ENCODE results near the gene SNX13.
"Not testable (repeated sequence)": the region's sequence is repeated elsewhere in the genome, so short reads cannot be mapped to it uniquely, and the experiment has no call there.

The SNX13 gene

DNA sequence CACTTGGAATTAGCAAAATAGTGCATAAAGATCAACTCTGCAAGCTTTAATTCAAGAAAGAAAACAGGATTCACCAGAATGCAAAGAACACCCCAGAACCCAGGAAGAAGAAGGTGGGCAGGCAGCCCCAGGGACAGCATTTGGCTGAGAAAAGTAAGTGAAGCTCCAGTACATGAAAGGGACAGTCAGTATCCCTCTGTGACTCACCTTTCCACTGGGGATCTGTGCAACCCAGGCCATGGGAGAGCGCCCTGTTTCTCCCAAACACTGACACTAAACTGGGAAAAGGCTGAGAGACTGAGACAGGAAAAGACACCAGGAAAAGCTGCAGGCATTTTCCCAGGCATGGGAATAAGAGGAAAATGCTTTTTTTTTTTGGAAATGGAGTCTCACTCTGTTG lies 28.2 kb downstream of the SNX13 start:
- DNase-seq = no peak

DNA sequence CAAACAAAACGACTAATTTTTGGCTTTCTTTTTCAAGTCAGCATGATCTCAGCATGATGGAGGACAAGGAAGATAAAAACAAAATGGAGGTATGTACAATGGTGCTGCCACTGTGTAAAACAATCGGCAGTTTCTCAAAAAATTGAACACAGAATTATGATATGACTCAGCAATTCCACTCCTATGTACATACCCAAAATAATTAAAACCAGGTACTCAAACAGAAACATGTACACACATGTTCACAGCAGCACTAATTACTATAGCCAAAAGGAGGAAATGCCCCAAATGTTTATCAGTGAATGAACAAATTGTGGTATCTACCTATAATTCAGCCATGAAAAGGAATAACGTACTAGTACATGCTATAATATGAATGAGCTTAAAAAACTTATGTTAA lies 29.9 kb downstream of the SNX13 start:
- no peak for DNase-seq

DNA sequence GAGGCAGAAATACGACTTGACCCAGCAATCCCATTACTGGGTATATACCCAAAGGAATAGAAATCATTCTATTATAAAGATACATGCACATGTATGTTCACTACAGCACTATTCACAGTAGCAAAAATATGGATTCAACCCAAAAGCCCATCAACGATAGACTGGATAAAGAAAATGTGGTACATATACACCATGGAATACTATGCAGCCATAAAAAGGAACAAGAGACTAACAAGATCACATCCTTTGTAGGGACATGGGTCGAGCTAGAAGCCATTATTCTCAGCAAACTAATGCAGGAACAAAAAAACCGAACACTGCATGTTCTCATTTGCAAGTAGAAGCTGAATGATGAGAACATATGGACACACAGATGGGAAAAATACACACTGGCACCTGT lies 31.0 kb downstream of the SNX13 start:
- not testable (repeated sequence) for DNase-seq

DNA sequence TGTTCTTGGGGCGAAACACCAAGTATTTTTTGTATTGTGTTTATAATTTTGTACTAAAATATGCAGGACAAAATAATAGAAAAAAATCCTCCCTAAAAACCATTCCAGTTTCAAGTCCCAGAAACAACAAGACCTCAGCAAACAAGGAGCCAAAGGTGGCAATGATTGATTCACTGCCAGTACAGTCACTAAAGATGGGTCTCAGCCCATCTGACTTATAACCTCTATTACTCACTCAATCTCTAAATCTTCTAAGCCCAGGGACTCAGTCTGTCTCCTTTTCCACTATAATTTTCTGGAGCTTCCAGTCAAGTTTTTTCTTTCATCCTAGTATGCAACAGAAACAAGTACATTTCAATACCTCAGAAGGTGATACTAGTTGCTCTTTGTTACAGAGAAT lies 33.3 kb downstream of the SNX13 start:
- DNase-seq = no peak

DNA sequence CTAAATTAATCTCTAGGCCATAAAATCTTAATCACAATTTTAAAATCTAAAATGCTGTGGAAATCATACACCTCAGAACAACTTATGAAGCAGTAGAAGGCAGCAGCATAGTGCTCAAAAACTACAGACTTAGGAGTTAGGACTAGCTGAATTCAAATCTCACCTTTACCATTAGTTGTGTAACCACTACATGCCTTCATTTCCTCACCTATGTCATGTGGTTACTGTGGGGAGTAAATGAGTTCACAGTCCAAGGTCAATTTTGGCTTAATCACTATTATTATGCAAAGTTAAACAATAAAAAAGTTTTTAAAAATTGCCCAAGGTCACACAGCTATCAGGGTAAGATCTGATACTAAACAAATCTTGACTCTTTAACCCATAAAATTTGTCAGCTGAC lies 37.0 kb downstream of the SNX13 start:
- DNase-seq = no peak

DNA sequence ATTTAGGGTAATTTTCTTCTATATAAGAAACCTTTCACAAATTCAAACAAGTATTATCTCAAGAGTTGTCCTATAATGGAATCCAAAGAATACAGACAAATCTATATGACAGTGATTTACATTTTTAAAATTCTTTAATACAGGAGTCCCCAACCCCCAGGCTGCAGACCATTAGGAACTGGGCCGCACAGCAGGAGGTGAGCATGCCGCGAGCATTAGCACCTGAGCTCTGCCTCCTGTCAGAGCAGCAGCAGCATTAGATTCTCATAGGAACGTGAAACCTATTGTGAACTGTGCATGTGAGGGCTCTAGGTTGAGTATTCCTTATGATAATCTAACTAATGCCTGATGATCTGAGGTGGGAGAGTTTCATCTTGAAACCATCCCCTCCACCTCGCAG lies 37.7 kb downstream of the SNX13 start:
- no peak for DNase-seq

DNA sequence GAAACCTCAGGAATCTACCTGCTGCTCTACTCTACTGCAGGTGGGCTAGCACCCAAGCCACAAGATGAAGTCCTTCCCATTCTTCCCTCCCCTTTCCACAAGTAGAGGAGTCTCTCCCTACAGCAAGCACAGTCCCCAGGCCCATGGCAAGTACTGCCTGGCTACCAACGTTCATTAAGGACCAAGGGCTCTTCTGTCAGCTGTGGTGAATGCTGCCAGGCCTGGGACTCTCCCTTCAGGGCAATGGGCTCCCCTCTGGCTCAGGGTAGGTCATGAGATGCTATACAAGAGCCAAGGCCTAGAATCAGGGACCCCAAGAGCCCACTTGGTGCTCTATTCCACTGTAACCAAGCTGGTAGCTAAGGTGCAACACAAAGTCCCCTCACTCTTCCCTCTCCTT lies 39.8 kb downstream of the SNX13 start:
- DNase-seq = no peak

DNA sequence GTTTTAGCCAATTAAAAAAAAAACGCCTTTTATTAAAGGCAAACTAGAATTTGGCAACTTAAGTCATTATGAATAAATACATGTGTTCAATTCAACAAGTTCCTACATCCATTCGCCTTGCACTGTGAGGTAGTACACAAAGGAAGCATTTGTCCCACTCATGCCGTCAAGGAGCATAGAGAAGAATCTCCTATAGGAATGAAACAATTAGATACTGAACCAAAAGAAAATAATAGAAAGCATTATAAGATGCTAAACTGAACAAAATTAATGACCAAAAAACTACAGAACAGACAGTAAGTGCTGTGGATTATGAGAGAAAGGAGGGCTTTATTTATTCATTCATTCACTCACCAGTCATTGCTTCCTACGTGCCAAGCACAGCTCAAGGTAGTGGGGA lies 42.2 kb downstream of the SNX13 start:
- DNase-seq = no peak

DNA sequence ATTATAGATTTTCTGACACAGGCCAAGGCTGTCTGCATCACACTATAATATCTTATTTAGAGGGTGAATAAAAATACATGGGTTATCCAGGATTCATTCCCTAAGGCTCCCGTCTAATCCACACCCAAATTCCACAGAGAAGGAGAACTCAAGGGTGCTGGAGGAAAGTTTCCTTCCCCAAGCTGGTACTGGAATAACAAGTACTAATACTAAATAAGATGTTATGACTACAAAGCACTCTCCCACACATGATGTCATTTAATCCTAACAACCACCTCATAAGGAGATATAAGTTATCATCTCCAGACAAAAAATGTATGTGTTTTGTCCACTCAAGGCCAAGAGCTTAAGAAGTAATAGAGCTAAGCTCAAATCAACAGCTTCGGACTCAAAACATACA lies 53.0 kb downstream of the SNX13 start:
- no peak for DNase-seq

DNA sequence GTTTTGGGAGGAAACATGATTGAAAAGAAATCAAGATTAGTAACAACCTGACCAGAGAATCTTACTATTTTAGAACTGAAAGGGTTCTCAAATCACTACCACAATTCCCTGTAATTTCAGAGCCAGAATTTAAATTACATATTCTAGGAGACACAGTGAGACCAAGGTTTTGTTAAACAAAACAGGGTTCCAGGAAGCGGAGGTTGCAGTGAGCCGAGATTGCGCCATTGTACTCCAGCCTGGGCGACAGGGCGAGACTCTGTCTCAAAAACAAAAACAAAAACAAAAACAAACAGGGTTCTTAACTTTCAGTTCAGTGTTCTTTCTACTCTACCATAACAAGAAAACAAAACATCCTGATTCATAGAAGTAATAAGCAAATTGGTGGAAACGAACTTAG lies 57.6 kb downstream of the SNX13 start:
- DNase-seq = no peak

DNA sequence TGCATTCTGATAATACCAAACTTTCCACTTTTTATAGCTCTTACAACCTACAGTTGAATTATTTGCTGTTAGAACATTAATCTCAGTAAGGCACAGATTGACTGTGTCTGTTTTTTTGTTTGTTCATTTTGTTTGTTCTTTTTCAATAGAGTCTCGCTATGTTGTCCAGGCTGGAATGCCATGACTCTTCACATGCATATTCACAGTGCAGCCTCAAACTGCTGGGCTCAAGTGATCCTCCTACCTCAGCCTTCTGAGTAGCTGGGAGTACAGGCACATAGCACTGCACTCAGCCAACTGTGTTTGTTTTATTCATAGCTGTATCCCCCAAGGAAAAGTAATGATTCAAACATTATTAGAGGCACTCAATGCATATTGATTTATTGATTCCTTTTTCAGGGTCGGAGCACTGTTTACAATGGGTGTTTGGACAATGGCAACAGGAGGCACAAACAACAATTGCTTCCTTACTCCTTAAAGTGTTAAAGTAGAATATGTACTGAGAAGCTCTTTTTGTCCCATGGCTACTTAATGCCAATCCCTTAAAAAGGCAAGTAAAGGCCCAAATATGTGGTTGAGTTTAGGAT lies 61.1 kb downstream of the SNX13 start:
- no peak for DNase-seq

DNA sequence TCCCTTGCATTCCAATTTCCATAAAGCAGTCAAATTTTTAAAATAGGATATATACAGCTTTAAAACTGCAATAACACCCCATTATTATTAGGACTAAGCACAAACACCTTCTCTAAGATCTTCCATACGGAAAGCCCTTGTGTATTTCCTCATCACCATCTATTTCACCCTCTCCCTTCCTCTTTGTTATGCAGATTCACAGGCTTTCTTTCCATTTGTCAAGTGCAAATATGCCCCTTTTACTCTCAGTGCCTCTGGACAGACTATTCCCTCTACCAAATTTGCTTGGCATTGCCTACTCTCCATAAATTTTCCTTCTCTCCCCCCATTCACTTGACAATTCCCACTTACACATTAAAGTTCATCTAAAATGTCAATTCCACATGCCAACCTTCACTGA lies 61.7 kb downstream of the SNX13 start:
- DNase-seq = no peak

DNA sequence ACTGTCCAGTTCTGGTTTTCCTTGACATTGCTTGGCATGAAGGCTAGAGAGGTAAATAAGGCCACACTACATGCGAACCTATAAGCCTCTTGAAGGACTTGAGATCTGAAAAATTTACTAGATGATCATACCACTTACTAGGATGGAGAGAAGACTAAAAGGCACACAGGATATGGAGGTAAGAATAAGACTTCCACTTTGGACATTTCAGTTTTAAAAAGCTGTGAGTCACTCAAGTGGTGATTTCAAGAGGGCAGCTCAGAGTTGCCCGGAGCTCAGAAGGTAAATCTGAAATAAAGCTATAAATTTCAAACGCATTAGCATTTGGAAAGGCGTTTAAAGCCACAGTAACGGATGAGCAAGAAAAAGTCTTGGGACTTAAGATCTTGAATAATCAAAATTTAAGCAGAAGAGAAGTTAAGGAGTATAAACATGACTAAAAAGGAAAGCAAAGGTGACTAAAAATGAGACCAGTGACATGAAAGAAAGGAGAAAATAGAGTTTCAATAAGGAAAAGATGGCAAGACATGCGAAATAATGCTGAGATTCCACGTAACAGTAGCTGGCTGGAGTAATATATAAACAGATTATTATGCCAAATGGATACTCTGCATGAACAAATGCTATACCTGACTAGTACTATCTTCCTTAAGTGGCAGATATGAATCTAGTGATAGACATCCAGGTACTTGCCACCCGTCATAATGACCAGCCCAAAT lies 68.3 kb downstream of the SNX13 start:
- DNase-seq = no peak

DNA sequence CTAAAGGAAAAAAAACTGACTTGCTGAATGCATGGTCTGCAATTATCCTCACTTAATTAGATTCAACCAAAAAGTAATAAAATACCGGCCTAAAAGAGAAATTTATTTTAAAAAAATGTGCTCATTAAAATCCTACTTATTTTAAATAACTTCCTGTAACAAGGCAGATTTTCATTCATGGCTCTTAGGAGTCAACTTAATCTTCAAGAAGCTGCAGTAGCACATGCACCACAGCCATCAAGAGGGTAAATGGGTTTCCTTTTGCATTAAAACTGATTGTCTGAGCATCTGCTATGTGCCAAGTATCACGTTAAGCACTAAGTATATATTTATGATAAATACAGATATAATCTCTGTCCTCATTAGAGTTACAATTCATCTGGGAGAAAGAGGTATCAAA lies 69.9 kb downstream of the SNX13 start:
- DNase-seq = no peak

DNA sequence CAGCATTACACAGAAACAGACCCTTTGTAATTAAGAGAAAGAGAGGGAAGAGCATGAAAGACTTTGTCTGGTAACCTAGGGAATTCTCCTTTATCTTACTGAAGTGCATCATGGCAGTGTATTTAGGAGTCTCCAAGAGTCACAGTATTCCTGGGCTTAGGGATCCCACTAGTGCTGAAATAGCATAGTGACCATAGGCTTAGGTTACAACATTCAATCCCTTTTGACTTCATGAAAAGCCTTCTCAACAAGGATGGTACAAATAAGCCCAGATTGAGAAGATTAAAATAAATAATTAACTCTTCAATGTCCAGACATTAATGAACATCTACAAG lies 76.5 kb downstream of the SNX13 start:
- DNase-seq = no peak

DNA sequence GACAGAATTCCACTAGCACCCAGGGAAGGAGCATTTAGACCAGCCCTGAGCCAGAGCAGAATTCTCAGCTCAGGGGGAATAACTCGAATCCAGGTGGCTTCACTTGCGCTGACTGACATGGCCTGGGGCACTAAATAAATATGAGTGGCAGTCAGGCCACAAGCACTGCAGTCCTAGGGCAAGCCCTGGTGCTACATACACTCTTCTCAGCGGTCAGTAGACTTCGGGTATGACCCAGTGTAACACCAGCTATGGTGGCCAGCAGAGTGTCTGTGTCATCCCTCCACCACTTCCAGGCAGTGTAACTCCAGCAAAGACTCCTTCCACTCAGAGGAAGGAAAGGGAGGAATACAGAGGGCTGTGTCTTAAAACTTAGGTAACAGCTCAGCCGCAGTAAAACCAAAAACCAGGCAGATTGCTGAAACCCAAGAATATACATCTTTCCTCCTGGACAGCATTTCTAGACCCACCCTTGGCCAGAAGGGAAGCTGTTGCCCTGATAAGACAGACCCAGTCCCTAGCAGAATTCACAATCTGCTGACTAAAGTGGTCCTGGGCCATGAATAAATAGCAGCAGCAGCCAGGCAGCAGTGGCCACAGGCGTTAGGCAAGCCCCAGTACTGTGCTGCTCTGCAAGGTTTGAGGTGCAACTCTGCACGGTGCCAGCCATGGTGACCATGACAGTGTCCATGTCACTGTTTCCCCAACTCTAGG lies 77.0 kb downstream of the SNX13 start:
- DNase-seq = no peak

DNA sequence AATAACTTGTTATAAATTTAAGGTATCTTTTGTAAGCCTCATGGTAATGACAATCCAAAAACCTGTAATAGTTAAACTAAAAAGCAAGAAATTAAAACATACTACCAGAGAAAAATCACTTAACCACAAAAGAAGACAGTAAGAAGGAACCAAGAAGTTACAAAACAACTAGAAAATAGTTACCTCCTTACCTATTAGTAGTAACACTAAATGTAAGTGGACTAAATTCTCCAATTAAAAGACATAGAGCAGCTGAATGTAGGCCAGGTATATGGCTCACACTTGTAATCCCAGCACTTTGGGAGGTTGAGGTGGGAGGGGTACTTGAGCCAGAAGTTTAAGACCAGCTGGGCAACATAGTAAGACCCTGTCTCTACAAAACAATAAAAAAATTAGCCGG lies 84.0 kb downstream of the SNX13 start:
- DNase-seq = no peak

DNA sequence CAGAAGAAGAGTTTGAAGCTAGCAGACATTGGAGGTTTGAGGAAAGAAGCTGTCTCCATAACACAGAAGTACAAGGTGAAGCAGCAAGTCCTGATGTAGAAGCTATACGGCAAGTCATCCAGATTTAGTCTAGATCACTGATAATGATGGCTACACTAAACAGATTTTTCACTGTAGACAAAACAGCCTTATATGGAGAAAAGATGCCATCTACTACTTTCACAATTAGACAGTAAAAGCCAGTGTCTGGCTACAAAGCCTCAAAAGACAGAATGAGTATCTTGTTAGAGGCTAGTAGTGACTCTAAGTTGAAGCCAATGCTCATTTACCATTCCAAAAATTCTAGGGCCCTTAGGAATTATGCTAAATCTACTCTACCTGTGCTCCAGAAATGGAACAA lies 85.1 kb downstream of the SNX13 start:
- DNase-seq = no peak

DNA sequence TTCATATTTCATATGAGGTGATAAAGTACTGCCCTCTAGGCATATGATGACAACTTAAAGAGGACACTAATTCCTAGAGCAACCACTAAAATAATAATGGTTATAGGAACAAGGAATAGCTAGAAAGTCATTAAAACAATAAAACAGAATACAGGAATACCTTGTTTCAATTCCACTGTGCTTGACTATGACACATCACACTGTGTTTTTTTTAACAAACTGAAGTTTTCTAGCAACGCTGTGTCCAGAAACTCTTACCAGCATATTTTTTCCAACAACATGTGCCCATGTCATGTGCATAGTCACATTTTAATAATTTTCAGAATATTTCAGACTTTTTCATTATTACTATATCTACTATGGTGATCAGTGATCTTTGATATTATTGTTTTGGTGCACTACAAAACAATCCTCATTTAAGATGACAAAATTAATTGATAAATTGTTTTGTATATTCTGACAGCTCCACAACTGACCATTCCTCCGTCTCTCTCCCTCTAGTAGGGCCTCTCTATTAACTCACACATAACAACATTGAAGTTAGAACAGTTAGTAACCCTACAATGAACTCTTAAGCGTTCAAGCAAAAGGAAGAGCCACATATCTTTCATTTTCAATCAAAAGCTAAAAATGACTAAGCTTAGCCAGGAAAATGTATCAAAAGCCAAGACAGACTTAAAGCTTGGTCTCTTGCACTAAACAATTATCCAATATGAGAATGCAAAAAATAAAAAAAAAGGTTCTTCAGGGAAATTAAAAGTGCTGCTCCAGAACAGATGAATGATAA lies 85.8 kb downstream of the SNX13 start:
- DNase-seq = no peak

DNA sequence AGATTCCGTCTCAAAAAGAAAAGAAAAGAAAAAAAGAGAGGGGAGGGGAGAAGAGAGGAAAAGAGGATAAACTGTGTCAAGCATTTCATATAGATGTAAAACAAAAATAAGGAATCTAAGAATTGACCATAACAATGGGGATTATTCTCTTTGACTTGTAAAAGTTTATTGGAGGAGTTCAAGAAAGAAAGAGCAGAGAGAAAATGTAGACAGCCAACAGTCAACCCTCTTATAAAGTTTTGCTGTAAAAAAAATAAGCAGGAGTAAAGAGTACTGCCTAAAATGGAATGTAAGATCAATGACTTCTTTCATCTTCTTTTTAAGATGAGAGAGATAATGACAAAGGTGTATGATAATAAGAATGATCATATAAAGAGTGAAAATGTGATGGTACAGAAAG lies 87.9 kb downstream of the SNX13 start:
- DNase-seq = no peak

DNA sequence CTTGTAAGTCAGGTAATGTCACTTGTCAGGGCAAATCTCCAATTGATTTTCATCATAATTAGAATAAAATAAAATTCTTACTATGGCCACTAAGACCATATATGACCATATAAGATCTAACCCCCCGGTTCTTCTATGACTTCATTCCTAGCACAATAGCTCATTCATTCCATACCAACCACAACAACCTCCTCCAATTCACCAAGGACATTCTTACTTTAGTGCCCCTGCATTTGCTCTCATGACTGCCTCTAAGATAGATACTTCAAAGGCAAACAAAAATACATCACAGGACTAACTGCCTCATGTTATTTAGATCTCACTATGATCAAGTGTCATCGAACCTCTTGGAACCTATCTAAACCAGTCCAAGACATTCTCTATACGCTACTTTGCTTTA lies 90.8 kb downstream of the SNX13 start:
- no peak for DNase-seq

DNA sequence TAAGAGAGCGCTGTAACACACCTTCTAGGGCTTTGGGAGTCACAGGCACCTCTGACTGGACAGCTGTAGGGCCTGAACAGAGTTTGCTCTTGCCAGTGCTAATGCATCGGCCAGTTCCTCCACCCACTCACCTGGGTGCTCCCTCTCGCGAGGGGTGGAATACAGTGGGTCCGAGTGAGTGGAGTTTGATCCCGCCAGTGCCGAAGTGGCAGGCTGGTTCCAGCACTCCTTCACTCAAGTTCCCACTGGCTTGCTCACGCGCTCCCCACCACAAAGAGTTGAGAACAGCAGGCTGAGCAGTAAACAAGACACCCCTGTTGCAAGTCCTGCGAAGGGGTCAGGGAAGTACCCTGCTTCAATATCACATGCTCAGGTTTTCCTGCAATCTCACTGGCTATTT lies 91.8 kb downstream of the SNX13 start:
- no peak for DNase-seq

DNA sequence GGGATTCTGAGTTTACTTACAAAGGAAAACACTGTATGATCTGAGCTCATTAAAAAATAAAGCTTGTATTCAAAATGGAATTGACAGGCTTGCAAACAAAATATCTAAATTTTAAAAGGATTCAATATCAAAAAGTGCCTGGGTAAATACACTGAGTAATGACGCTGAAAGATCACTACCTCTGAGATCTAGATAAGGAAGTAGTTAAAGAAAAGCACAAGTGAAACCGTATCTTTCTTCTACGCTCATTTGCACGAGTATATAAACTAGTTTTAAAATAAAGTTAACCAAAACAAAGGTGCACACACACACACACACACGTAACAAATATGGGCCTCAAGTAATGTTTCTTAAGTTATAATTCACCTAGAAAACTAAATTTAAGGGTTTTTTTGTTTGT lies 93.4 kb downstream of the SNX13 start:
- no peak for DNase-seq

DNA sequence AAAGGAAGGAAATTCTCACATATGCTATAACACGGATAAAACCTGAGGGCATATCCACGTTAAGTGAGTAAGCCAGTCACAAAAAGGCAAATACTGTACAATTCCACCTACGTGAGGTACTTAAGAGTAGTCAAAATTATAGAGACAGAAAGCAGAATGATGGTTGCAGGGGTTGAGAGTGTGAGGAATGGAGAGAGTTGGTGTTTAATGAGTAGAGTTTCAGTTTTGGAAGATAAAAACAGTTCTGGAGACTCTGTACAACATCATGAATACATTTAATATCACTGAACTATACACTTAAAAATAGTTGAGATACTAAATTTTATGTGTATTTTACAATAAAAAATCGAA lies 95.1 kb downstream of the SNX13 start:
- no peak for DNase-seq
